Ascending aorta (tissue), 2 donors: ENCODE data around the gene CYTH4. TPM values are rescaled to one million over a fixed set of nuclear protein-coding genes. Genes with fewer than 3 reads are reported as not detected.

Experiments used
- DNase-seq, 2 donors: peaks; one replicate each; pipeline ENCODE4 v3.0.0-alpha.2; 2019; ENCODE audit warnings: low spot score in 2 of 2
- H3K27ac ChIP-seq, 2 donors: fragments of 200-600 bp; sonication (generic); one replicate each; pipeline ENCODE4 v1.5.1; 2016 to 2017; ENCODE audit warnings: mild to moderate bottlenecking in 1 of 2
- H3K27me3 ChIP-seq: fragments of 200-600 bp; sonication (generic); one replicate; pipeline ENCODE4 v1.5.1; 2017
- H3K36me3 ChIP-seq, 2 donors: fragments of 200-600 bp; sonication (generic); one replicate each; pipeline ENCODE4 v1.5.1; 2016
- H3K4me1 ChIP-seq, 2 donors: fragments of 200-600 bp; sonication (generic); one replicate each; pipeline ENCODE4 v1.5.1; 2016 to 2017; ENCODE audit warnings: mild to moderate bottlenecking in 1 of 2
- H3K4me3 ChIP-seq, 2 donors: fragments of 200-600 bp; sonication (generic); one replicate each; pipeline ENCODE4 v1.5.1; 2016 to 2017; ENCODE audit warnings: mild to moderate bottlenecking in 1 of 2
- H3K9me3 ChIP-seq, 2 donors: fragments of 200-600 bp; sonication (generic); one replicate each; pipeline ENCODE4 v1.5.1; 2016
- intact Hi-C: fragments of 100-400 bp; cut with DNase I; formaldehyde crosslinking; loops from one replicate; pipeline ENCODE4 v1.15.1; 2023
- total RNA-seq: library from RNA; depleted of rRNA; stranded (reverse); fragments of >200 nt; gene quantifications from one replicate; pipeline ENCODE4 v1.1.0, GENCODE V29; 2016
- TF ChIP-seq, protein P1 (sequence below), 3 experiments: fragments of 200-600 bp in 2 of 3; fragments of 450-650 bp in 1 of 3; sonication (generic) in 2 of 3; IDR thresholded peaks; one replicate each; pipeline ENCODE4 v1.5.1; 2016 to 2019; ENCODE audit warnings: antibody characterized with exemption in 3 of 3, mild to moderate bottlenecking in 1 of 3, moderate library complexity in 1 of 3

Gene CYTH4
- total RNA-seq, 1 donor from 2014 or later: 130 TPM

- Histone ChIP-seq H3K27me3 (no peaks in the 10 kb centered on the region), H3K9me3 (no peaks in the 10 kb centered on the region), H3K4me1 (no peaks in the 10 kb centered on the region), H3K27ac (no peak overlapping the region), H3K4me3 (no peak overlapping the region), H3K36me3 (no peaks in the 10 kb centered on the region)
- intact Hi-C loops: no loop called here
- DNase-seq: no peak
- TF ChIP-seq, protein P1, sequence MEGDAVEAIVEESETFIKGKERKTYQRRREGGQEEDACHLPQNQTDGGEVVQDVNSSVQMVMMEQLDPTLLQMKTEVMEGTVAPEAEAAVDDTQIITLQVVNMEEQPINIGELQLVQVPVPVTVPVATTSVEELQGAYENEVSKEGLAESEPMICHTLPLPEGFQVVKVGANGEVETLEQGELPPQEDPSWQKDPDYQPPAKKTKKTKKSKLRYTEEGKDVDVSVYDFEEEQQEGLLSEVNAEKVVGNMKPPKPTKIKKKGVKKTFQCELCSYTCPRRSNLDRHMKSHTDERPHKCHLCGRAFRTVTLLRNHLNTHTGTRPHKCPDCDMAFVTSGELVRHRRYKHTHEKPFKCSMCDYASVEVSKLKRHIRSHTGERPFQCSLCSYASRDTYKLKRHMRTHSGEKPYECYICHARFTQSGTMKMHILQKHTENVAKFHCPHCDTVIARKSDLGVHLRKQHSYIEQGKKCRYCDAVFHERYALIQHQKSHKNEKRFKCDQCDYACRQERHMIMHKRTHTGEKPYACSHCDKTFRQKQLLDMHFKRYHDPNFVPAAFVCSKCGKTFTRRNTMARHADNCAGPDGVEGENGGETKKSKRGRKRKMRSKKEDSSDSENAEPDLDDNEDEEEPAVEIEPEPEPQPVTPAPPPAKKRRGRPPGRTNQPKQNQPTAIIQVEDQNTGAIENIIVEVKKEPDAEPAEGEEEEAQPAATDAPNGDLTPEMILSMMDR (IDR thresholded peaks at IDR 0.05): no peak
Measured at GRCh38 chr22:37299969-37300509, 17.7 kb downstream of the CYTH4 start.

GRCh38 chr22:37300551-37301017 lies 18.3 kb downstream of the CYTH4 start:
- intact Hi-C loops: no loop called here
- H3K27me3 ChIP-seq: no peaks in the 10 kb centered on the region
- no peaks in the 10 kb centered on the region for H3K4me1 ChIP-seq
- H3K4me3 ChIP-seq: no peak overlapping the region
- H3K27ac ChIP-seq: no peak overlapping the region
- DNase-seq: no peak
- TF ChIP-seq, protein P1 (IDR thresholded peaks at IDR 0.05): no peak
- H3K9me3 ChIP-seq: no peaks in the 10 kb centered on the region
- H3K36me3 ChIP-seq: no peaks in the 10 kb centered on the region

- no peak overlapping the region for H3K4me3 ChIP-seq
- no peaks in the 10 kb centered on the region for H3K9me3 ChIP-seq
Measured at GRCh38 chr22:37301144-37301830, 19.0 kb downstream of the CYTH4 start.

GRCh38 chr22:37302674-37303555 lies 20.6 kb downstream of the CYTH4 start:
- Histone ChIP-seq H3K9me3 (no peaks in the 10 kb centered on the region), H3K27me3 (no peaks in the 10 kb centered on the region), H3K27ac (peak overlapping the region in 1 of 2 donors; percentile 11), H3K36me3 (no peaks in the 10 kb centered on the region), H3K4me3 (no peak overlapping the region), H3K4me1 (peaks cover 6 to 9% of the 10 kb centered on the region in 2 donors)
- TF ChIP-seq, protein P1 (IDR thresholded peaks at IDR 0.05): no peak
- intact Hi-C loops: no loop called here
- no peak for DNase-seq

More at GRCh38 chr22:37301144-37301830, 19.0 kb downstream of the CYTH4 start:
- H3K27me3 ChIP-seq: no peaks in the 10 kb centered on the region
- H3K27ac ChIP-seq: no peak overlapping the region
- intact Hi-C loops: no loop called here
- no peaks in the 10 kb centered on the region for H3K4me1 ChIP-seq
- TF ChIP-seq, protein P1 (IDR thresholded peaks at IDR 0.05): no peak
- DNase-seq: no peak
- no peaks in the 10 kb centered on the region for H3K36me3 ChIP-seq

DNA sequence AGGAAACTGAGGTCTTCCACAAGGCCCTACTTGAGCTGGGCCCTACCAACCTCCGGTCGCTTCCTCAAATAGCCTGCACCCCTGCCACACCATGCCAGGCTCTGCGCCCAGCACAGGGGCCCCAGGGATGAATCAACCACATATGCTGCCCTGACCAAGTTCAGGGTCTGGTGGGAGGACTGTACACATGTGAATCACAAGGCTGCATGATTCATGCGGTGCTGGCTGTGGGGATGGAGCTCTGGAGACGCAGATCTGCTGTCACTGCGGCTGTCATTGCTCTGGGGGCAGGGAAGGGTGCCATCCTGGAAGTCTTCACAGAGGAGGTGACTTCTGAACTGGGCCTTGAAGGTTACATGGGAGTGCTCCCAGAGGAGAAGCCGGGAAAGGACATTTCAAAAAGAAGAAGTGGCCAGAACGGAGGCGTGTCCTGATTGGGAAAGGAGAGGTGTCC lies 21.5 kb downstream of the CYTH4 start:
- no peak overlapping the region for H3K27ac ChIP-seq
- TF ChIP-seq, protein P1 (IDR thresholded peaks at IDR 0.05): no peak
- H3K4me3 ChIP-seq: no peak overlapping the region
- H3K36me3 ChIP-seq: no peaks in the 10 kb centered on the region
- H3K9me3 ChIP-seq: no peaks in the 10 kb centered on the region
- no peaks in the 10 kb centered on the region for H3K27me3 ChIP-seq
- H3K4me1 ChIP-seq: peaks cover 6 to 12% of the 10 kb centered on the region in 2 donors
- peak; percentile 56 to 79 for DNase-seq
- intact Hi-C loops: no loop called here
